Stimulated activated naive B cell treated with anti-CD40 and anti-IgM and Interleukin-4, amounts not matched to agents 10 μg/mL and 1 μg/mL and 100 μg/mL, for 72 hours (primary cell): ENCODE data around the gene IBSP.

Experiments
- ATAC-seq, 2 donors: fragments of 150-1000 bp; cut with Tn5 transposase; replicated peaks; 2 replicates each; pipeline ENCODE4 v1.10.0; 2021; ENCODE audit warnings: moderate library complexity in 1 of 2
- DNase-seq: peaks from one replicate; pipeline ENCODE4 v3.0.0; 2021
- H3K27ac Mint-ChIP-seq: one replicate; pipeline ENCODE4 v1.8.0; 2022; ENCODE audit warnings: mild to moderate bottlenecking, mixed read lengths
- H3K27me3 Mint-ChIP-seq, 2 donors: one replicate each; pipeline ENCODE4 v1.8.0; 2022; ENCODE audit warnings: mixed read lengths in 2 of 2
- H3K36me3 Mint-ChIP-seq, 2 donors: one replicate each; pipeline ENCODE4 v1.8.0; 2022; ENCODE audit warnings: mixed read lengths in 2 of 2, mild to moderate bottlenecking in 1 of 2
- H3K4me1 Mint-ChIP-seq, 2 donors: one replicate each; pipeline ENCODE4 v1.8.0; 2022; ENCODE audit warnings: mixed read lengths in 2 of 2, mild to moderate bottlenecking in 1 of 2
- H3K4me3 Mint-ChIP-seq, 2 donors: one replicate each; pipeline ENCODE4 v1.8.0; 2022; ENCODE audit warnings: mild to moderate bottlenecking in 2 of 2, mixed read lengths in 2 of 2, moderate library complexity in 1 of 2
- H3K9me3 Mint-ChIP-seq, 2 donors: one replicate each; pipeline ENCODE4 v1.8.0; 2022; ENCODE audit warnings: mixed read lengths in 2 of 2, mild to moderate bottlenecking in 1 of 2

The IBSP gene

DNA sequence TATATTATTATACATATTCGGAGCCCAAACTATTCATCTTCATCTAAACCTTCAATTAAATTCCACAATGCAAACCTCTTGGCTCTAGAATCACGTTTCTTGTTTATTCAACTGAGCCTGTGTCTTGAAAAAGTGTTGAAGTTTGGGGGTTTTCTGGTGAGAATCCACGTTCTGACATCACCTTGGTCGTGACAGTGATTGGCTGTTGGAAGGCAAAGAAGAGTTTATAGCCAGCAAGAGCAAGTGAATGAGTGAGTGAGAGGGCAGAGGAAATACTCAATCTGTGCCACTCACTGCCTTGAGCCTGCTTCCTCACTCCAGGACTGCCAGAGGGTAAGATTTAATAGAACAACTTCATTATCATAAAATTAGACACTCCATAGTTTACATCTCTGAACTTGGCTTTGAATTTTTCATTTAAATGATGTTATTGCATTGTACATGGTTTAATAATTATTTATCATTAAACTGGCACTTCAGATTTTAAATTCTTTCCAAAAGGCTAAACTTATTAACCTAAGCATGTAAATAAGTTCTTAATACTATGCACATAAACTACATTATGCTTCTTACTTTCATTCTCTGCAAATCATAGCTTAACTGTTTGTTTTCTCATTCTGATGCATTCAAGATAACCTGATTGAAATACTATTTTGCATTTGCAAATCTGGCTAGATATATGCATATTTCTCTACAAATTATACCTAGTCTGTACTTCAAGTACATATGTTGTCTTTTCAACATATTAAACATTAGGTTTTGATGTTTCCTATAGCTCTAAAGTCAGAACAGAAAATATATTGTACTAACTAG, at the start of gene IBSP:
Gene IBSP, plus strand, starts transcription at position 254 of the 813 bp plus-strand sequence. CDS start 2,808 bp downstream, outside the sequence.
- H3K4me3 Mint-ChIP-seq: no peak within 1 kb of the TSS
- peaks cover 0 to 9% of the 10 kb centered on the region in 2 donors for H3K27me3 Mint-ChIP-seq
- no peak for DNase-seq
- no peak within 1 kb of the TSS for H3K27ac Mint-ChIP-seq
- ATAC-seq: no peak
- H3K36me3 Mint-ChIP-seq: no peaks in the 10 kb centered on the region
- peaks cover 0 to 2% of the 10 kb centered on the region in 2 donors for H3K9me3 Mint-ChIP-seq
- H3K4me1 Mint-ChIP-seq: no peaks in the 10 kb centered on the region

- ATAC-seq: no peak
These were observed 49.5 kb upstream of the IBSP start for GRCh38 chr4:87749883-87750282.

GRCh38 chr4:87758270-87758669, 41.1 kb upstream of the IBSP start:
- H3K27me3 Mint-ChIP-seq: peaks cover 0 to 6% of the 10 kb centered on the region in 2 donors
- peaks cover 0 to 1% of the 10 kb centered on the region in 2 donors for H3K9me3 Mint-ChIP-seq
- H3K4me1 Mint-ChIP-seq: no peaks in the 10 kb centered on the region
- ATAC-seq: no peak
- no peak for DNase-seq
- no peaks in the 10 kb centered on the region for H3K36me3 Mint-ChIP-seq
- no peak overlapping the region for H3K27ac Mint-ChIP-seq
- no peak overlapping the region for H3K4me3 Mint-ChIP-seq

More at GRCh38 chr4:87749883-87750282, 49.5 kb upstream of the IBSP start:
- DNase-seq: no peak
- Mint-ChIP-seq H3K4me3 (no peak overlapping the region), H3K9me3 (peaks cover 8 to 9% of the 10 kb centered on the region in 2 donors), H3K4me1 (no peaks in the 10 kb centered on the region), H3K36me3 (no peaks in the 10 kb centered on the region), H3K27me3 (no peaks in the 10 kb centered on the region), H3K27ac (no peak overlapping the region)

GRCh38 chr4:87762311-87762710, 37.0 kb upstream of the IBSP start:
- no peak for ATAC-seq
- no peak overlapping the region for H3K27ac Mint-ChIP-seq
- no peak overlapping the region for H3K4me3 Mint-ChIP-seq
- H3K27me3 Mint-ChIP-seq: peaks cover 0 to 6% of the 10 kb centered on the region in 2 donors
- DNase-seq: no peak
- H3K4me1 Mint-ChIP-seq: no peaks in the 10 kb centered on the region
- H3K9me3 Mint-ChIP-seq: peaks cover 0 to 2% of the 10 kb centered on the region in 2 donors
- no peaks in the 10 kb centered on the region for H3K36me3 Mint-ChIP-seq

DNA sequence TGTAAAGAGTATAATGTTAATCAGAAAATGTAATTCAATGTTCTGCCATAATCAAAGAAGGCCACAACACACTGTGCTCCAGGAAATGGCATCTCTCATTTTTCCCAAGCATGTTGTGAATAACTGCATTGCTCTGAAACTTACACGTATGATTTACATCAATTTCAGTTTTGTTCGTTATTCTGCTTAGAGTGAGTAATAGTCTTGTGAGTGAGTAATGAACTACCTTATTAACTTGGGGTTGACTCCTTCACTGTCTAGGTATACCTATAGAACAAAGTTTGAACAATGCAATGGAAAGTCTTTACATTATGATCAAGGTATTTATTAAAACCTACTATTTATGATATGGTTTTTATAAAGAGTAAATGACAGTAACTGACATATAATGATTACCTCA, 17.8 kb upstream of the IBSP start:
- no peak for ATAC-seq
- no peak overlapping the region for H3K4me3 Mint-ChIP-seq

DNA sequence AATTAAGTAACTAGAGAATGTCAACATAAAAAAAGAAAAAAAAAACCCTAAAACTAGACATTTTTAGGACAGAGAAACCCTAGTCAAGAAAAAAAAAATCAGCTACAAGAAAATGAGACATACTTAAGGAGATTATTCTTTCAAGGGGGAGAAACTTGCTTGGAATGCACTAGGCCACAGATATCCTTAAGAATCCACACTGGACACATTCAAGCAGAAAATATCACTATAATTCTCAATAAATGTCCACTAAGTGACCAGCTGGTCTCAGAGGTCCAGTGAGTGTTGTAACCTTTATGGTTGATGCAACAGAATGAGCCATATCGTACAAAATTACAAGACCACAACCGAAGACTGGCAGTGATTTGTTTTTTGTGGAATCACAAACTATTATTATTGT, 15.6 kb upstream of the IBSP start:
- peaks cover 0 to 4% of the 10 kb centered on the region in 2 donors for H3K27me3 Mint-ChIP-seq
- DNase-seq: no peak

More for the DNA sequence above, 17.8 kb upstream of the IBSP start:
- no peaks in the 10 kb centered on the region for H3K36me3 Mint-ChIP-seq
- H3K9me3 Mint-ChIP-seq: no peaks in the 10 kb centered on the region
- DNase-seq: no peak
- peaks cover 0 to 4% of the 10 kb centered on the region in 2 donors for H3K27me3 Mint-ChIP-seq
- no peaks in the 10 kb centered on the region for H3K4me1 Mint-ChIP-seq
- no peak overlapping the region for H3K27ac Mint-ChIP-seq

DNA sequence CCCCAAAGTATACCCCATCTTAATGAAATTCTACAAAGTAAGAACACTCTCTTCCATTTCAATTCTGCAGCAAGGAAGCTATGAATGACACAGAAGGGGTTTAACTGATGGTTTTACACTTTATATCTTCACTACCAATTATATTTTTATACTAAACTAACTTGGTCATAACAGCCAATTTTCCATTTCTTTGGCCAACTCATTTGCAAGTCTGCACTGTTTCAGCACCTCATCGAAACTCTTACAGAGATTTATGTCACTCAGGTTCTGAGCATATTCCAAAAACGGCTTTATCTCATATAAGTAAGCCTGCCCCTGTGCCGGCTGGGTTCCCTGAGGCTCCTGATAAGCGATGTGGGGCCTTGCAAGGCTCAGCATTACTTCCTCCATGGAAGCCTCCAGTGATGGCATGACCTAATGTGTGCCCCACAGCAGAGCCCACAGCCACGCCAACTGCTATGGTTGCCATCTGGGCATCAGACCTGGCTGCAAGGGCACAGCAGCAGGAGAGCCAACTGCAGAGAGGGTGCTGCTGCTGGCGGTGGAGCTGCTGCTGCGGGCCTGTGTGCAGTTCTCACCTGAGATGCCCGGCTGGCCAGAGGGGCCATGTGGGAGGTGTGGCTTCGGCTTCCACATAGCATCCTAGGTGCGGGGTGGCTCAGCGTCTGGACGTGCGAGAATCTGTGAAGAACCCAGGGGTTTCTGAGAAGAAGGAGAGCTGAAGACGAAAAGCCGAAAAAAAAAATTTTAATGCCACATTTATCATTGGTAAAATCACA, 13.4 kb upstream of the IBSP start:
- no peak for DNase-seq

More for the DNA sequence above, 15.6 kb upstream of the IBSP start:
- no peak for ATAC-seq
- Mint-ChIP-seq H3K4me1 (no peaks in the 10 kb centered on the region), H3K27ac (no peak overlapping the region), H3K9me3 (no peaks in the 10 kb centered on the region), H3K4me3 (no peak overlapping the region), H3K36me3 (no peaks in the 10 kb centered on the region)

DNA sequence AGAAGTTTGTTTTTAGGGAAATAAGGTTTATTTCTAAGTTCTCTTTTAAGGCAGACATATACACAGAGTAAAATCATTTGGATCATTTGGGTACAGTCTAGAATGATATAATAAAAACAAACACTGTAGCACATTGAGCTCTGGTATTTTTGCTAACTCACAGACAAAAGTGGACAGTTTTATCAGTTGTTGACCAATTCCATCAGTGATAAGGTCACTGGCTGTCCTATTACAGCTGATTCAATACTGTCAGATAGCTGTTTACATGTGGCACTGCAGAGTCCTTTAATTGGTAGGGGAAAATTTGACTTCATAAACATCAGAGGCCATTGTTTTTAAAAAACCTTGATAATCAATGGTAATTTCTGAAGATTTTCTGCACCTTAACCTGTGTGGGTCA, 3.5 kb downstream of the IBSP start:
- DNase-seq (no peak), ATAC-seq (no peak)
- Mint-ChIP-seq H3K36me3 (no peaks in the 10 kb centered on the region), H3K27me3 (no peaks in the 10 kb centered on the region), H3K4me1 (no peaks in the 10 kb centered on the region), H3K4me3 (no peak overlapping the region), H3K9me3 (no peaks in the 10 kb centered on the region), H3K27ac (no peak overlapping the region)

More for the DNA sequence above, 13.4 kb upstream of the IBSP start:
- Mint-ChIP-seq H3K4me3 (no peak overlapping the region), H3K9me3 (no peaks in the 10 kb centered on the region), H3K27me3 (peaks cover 0 to 4% of the 10 kb centered on the region in 2 donors), H3K4me1 (no peaks in the 10 kb centered on the region), H3K36me3 (no peaks in the 10 kb centered on the region), H3K27ac (no peak overlapping the region)
- no peak for ATAC-seq

GRCh38 chr4:87803421-87803820, 4.1 kb downstream of the IBSP start:
- Mint-ChIP-seq H3K27ac (no peak overlapping the region), H3K9me3 (no peaks in the 10 kb centered on the region), H3K36me3 (no peaks in the 10 kb centered on the region), H3K27me3 (no peaks in the 10 kb centered on the region), H3K4me1 (no peaks in the 10 kb centered on the region), H3K4me3 (no peak overlapping the region)
- no peak for ATAC-seq
- no peak for DNase-seq

DNA sequence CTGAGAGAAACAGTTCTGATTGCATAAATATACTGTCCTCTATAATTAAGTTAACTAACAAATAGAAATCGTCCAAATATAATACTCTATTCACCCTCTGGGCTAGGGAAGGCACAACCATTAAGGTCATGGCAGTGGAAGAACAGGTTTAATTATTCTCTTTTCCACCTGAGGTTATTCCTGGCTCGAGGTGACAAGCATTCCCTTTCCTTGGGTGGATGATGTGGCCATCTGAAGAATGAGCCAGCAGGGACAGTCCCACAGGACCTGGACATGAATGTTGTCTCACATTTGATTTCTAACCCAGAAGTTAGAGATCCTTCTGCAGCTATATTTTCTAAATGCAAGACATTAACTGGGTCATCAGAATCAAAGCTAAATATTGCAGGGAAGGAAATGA, 5.5 kb downstream of the IBSP start:
- Mint-ChIP-seq H3K36me3 (no peaks in the 10 kb centered on the region), H3K9me3 (no peaks in the 10 kb centered on the region), H3K4me1 (no peaks in the 10 kb centered on the region), H3K27me3 (no peaks in the 10 kb centered on the region), H3K4me3 (no peak overlapping the region), H3K27ac (no peak overlapping the region)
- DNase-seq: no peak
- no peak for ATAC-seq

GRCh38 chr4:87805971-87806370, 6.6 kb downstream of the IBSP start:
- Mint-ChIP-seq H3K4me3 (no peak overlapping the region), H3K4me1 (no peaks in the 10 kb centered on the region), H3K27ac (no peak overlapping the region), H3K9me3 (no peaks in the 10 kb centered on the region), H3K36me3 (no peaks in the 10 kb centered on the region), H3K27me3 (peaks cover 0 to 1% of the 10 kb centered on the region in 2 donors)
- ATAC-seq: no peak
- DNase-seq: no peak

GRCh38 chr4:87806520-87806919, 7.2 kb downstream of the IBSP start:
- Mint-ChIP-seq H3K36me3 (no peaks in the 10 kb centered on the region), H3K27me3 (peaks cover 0 to 7% of the 10 kb centered on the region in 2 donors), H3K9me3 (peaks cover 0 to 3% of the 10 kb centered on the region in 2 donors), H3K27ac (no peak overlapping the region), H3K4me1 (no peaks in the 10 kb centered on the region), H3K4me3 (no peak overlapping the region)
- DNase-seq: no peak
- ATAC-seq: no peak

- peaks cover 0 to 7% of the 10 kb centered on the region in 2 donors for H3K27me3 Mint-ChIP-seq
- no peak for ATAC-seq
- no peaks in the 10 kb centered on the region for H3K36me3 Mint-ChIP-seq
- H3K27ac Mint-ChIP-seq: no peak overlapping the region
- DNase-seq: no peak
- no peak overlapping the region for H3K4me3 Mint-ChIP-seq
- no peaks in the 10 kb centered on the region for H3K4me1 Mint-ChIP-seq
- H3K9me3 Mint-ChIP-seq: peaks cover 0 to 3% of the 10 kb centered on the region in 2 donors
These were observed 8.0 kb downstream of the IBSP start for GRCh38 chr4:87807402-87807801.

GRCh38 chr4:87811977-87812376, 12.6 kb downstream of the IBSP start:
- no peak for DNase-seq
- no peak for ATAC-seq
- Mint-ChIP-seq H3K4me1 (no peaks in the 10 kb centered on the region), H3K27ac (no peak overlapping the region), H3K4me3 (no peak overlapping the region), H3K36me3 (no peaks in the 10 kb centered on the region), H3K9me3 (peaks cover 0 to 10% of the 10 kb centered on the region in 2 donors), H3K27me3 (peaks cover 6 to 15% of the 10 kb centered on the region in 2 donors)
